Astrocyte (in vitro differentiated cells and primary cell): Measurements from ENCODE around the gene CDH26. TPM values are rescaled to one million over a fixed set of nuclear protein-coding genes. Genes with fewer than 3 reads are reported as not detected.
A peak's percentile ranks its signal among the peaks of the same experiment; 100 is the strongest.

Experiments
- DNase-seq: peaks from one replicate; pipeline ENCODE4 v3.0.0-alpha.2; 2010; ENCODE audit warnings: low read depth
- FAIRE-seq: peaks from 2 replicates; lab custom pipeline; 2011; peaks lifted over from hg19 to GRCh38; lab: Jason Lieb, UNC
- H2AFZ ChIP-seq: 2 replicates; pipeline ENCODE4 v1.6.0; 2012; ENCODE audit warnings: low read depth, low read length, inconsistent platforms
- H3K27ac ChIP-seq: 2 replicates; pipeline ENCODE4 v1.5.1; 2011; ENCODE audit warnings: low read depth, low read length, inconsistent platforms
- H3K27me3 ChIP-seq: 2 replicates; pipeline ENCODE4 v1.6.0; 2011; ENCODE audit warnings: low read length, inconsistent platforms; ENCODE audit not compliant: insufficient read depth
- H3K36me3 ChIP-seq: 2 replicates; pipeline ENCODE4 v1.5.1; 2011; ENCODE audit warnings: low read length, inconsistent platforms; ENCODE audit not compliant: insufficient read depth
- H3K4me1 ChIP-seq: 2 replicates; pipeline ENCODE4 v1.5.1; 2011; ENCODE audit warnings: low read length, inconsistent platforms; ENCODE audit not compliant: insufficient read depth
- H3K4me2 ChIP-seq: 2 replicates; pipeline ENCODE4 v1.6.0; 2012; ENCODE audit warnings: low read length, inconsistent platforms
- H3K4me3 ChIP-seq: 2 replicates; pipeline ENCODE4 v1.5.1; 2011; ENCODE audit warnings: low read depth, mild to moderate bottlenecking, low read length, inconsistent platforms; ENCODE audit not compliant: insufficient read depth
- H3K79me2 ChIP-seq: 2 replicates; pipeline ENCODE4 v1.6.0; 2012; ENCODE audit warnings: mild to moderate bottlenecking, low read length, inconsistent platforms; ENCODE audit not compliant: insufficient read depth
- H3K9ac ChIP-seq: 2 replicates; pipeline ENCODE4 v1.6.0; 2012; ENCODE audit warnings: mild to moderate bottlenecking, low read length, inconsistent platforms
- H3K9me3 ChIP-seq: 2 replicates; pipeline ENCODE4 v1.5.1; 2012; ENCODE audit warnings: low read depth, mild to moderate bottlenecking, low read length, inconsistent platforms; ENCODE audit not compliant: insufficient read depth
- H4K20me1 ChIP-seq: 2 replicates; pipeline ENCODE4 v1.6.0; 2012; ENCODE audit warnings: low read length, inconsistent platforms; ENCODE audit not compliant: insufficient read depth
- H3K27ac Mint-ChIP-seq: one replicate; pipeline ENCODE4 v1.8.0; 2021; ENCODE audit warnings: mild to moderate bottlenecking, mixed read lengths; ENCODE audit not compliant: unreplicated experiment
- H3K27me3 Mint-ChIP-seq: one replicate; pipeline ENCODE4 v1.8.0; 2021; ENCODE audit warnings: low read depth, mixed read lengths; ENCODE audit not compliant: unreplicated experiment
- H3K36me3 Mint-ChIP-seq: one replicate; pipeline ENCODE4 v1.8.0; 2021; ENCODE audit warnings: low read depth, mixed read lengths; ENCODE audit not compliant: unreplicated experiment
- H3K4me1 Mint-ChIP-seq: one replicate; pipeline ENCODE4 v1.8.0; 2021; ENCODE audit warnings: low read depth, mixed read lengths; ENCODE audit not compliant: unreplicated experiment
- H3K4me3 Mint-ChIP-seq: one replicate; pipeline ENCODE4 v1.8.0; 2021; ENCODE audit warnings: mild to moderate bottlenecking, moderate library complexity, mixed read lengths; ENCODE audit not compliant: unreplicated experiment
- H3K9me3 Mint-ChIP-seq: one replicate; pipeline ENCODE4 v1.8.0; 2021; ENCODE audit warnings: mild to moderate bottlenecking, mixed read lengths; ENCODE audit not compliant: unreplicated experiment
- CTCF ChIP-seq: IDR thresholded peaks from 2 replicates; pipeline ENCODE4 v1.5.1; 2011; ENCODE audit warnings: low read depth, mild to moderate bottlenecking, inconsistent platforms, low read length, moderate library complexity; ENCODE audit not compliant: insufficient read depth
- EZH2 ChIP-seq: IDR thresholded peaks from 2 replicates; pipeline ENCODE4 v1.6.1; 2012; ENCODE audit warnings: mild to moderate bottlenecking, low read length, inconsistent platforms; ENCODE audit not compliant: insufficient read depth
- total RNA-seq: library from RNA; stranded (reverse); gene quantifications from 2 replicates; pipeline ENCODE4 v1.2.1, GENCODE V29; 2021

Gene CDH26
- total RNA-seq, 1 donor from 2014 or later, result 0.34 TPM

DNA sequence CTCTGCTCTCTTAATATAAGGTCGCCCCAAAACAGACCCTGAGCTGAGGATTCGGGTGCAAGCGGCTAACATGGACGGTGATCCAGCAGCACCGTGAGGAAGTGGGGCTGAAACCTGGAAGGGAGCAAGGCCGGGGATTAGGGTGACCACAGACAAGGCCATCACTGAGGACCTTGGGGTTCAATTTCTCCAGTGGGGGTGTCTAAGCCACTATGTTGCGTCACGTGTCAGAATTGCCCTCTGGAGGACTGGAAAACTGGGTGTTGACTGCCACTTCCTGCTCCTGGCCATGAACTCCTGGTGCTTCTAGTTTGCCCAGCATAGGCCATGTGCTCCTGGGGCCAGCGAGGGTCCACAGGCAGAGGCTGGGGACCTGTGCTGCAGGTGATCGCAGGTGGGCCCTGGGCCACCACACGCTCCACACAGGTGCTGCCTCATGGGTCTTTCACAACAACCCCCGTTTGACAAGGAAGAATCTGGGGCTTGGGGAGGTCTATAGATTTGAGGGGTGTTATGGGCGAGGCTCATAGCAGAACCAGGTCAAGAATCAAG is 101.9 kb downstream of the CDH26 start:
- H3K9ac ChIP-seq, result no peak overlapping the region
- H3K27me3 ChIP-seq, result no peaks in the 10 kb centered on the region
- Mint-ChIP-seq H3K4me3 (no peak overlapping the region), H3K36me3 (no peaks in the 10 kb centered on the region), H3K4me1 (peaks cover 22% of the 10 kb centered on the region), H3K27ac (no peak overlapping the region), H3K27me3 (peaks cover 7% of the 10 kb centered on the region), H3K9me3 (no peaks in the 10 kb centered on the region)
- H3K27ac ChIP-seq, result no peak overlapping the region
- DNase-seq, result no peak
- no peaks in the 10 kb centered on the region for H3K9me3 ChIP-seq
- peaks cover 15% of the 10 kb centered on the region for H3K4me1 ChIP-seq
- H3K79me2 ChIP-seq, result no peaks in the 10 kb centered on the region
- no peaks in the 10 kb centered on the region for H4K20me1 ChIP-seq
- H3K36me3 ChIP-seq, result no peaks in the 10 kb centered on the region
- no peak for TF ChIP-seq EZH2
- TF ChIP-seq CTCF, result no peak
- H2AFZ ChIP-seq, result no peak overlapping the region
- H3K4me2 ChIP-seq, result no peak overlapping the region
- FAIRE-seq, result no peak
- no peak overlapping the region for H3K4me3 ChIP-seq

GRCh38 chr20:60060593-60060992 is 102.4 kb downstream of the CDH26 start:
- Mint-ChIP-seq H3K9me3 (no peaks in the 10 kb centered on the region), H3K4me1 (peaks cover 22% of the 10 kb centered on the region), H3K4me3 (no peak overlapping the region), H3K36me3 (no peaks in the 10 kb centered on the region), H3K27me3 (peaks cover 7% of the 10 kb centered on the region), H3K27ac (no peak overlapping the region)
- Histone ChIP-seq H3K79me2 (no peaks in the 10 kb centered on the region), H2AFZ (no peak overlapping the region), H3K9me3 (peaks cover 4% of the 10 kb centered on the region), H4K20me1 (no peaks in the 10 kb centered on the region), H3K4me1 (peaks cover 14% of the 10 kb centered on the region), H3K27ac (no peak overlapping the region), H3K36me3 (no peaks in the 10 kb centered on the region), H3K4me3 (no peak overlapping the region), H3K27me3 (no peaks in the 10 kb centered on the region), H3K9ac (no peak overlapping the region), H3K4me2 (no peak overlapping the region)
- TF ChIP-seq EZH2, result no peak
- DNase-seq (no peak), FAIRE-seq (no peak)

GRCh38 chr20:60062431-60063047 is 104.3 kb downstream of the CDH26 start:
- FAIRE-seq, result no peak
- H3K4me3 Mint-ChIP-seq, result no peak overlapping the region
- no peak overlapping the region for H3K4me3 ChIP-seq

More at GRCh38 chr20:60062431-60063047, 104.3 kb downstream of the CDH26 start:
- H3K27ac ChIP-seq, result peak overlapping the region; percentile 32
- H3K9me3 Mint-ChIP-seq, result peaks cover 6% of the 10 kb centered on the region
- no peak overlapping the region for H3K9ac ChIP-seq
- no peak overlapping the region for H2AFZ ChIP-seq
- no peaks in the 10 kb centered on the region for H3K36me3 Mint-ChIP-seq
- H3K27me3 ChIP-seq, result no peaks in the 10 kb centered on the region
- peak overlapping the region; percentile 49 for H3K4me2 ChIP-seq
- DNase-seq, result no peak
- peaks cover 11% of the 10 kb centered on the region for H3K4me1 ChIP-seq
- peaks cover 20% of the 10 kb centered on the region for H3K4me1 Mint-ChIP-seq
- peaks cover 9% of the 10 kb centered on the region for H3K9me3 ChIP-seq
- peaks cover 23% of the 10 kb centered on the region for H3K27me3 Mint-ChIP-seq
- no peaks in the 10 kb centered on the region for H3K36me3 ChIP-seq
- H3K27ac Mint-ChIP-seq, result no peak overlapping the region
- no peak for TF ChIP-seq CTCF
- no peak for TF ChIP-seq EZH2
- no peaks in the 10 kb centered on the region for H3K79me2 ChIP-seq
- H4K20me1 ChIP-seq, result no peaks in the 10 kb centered on the region
